ENCODE results near the gene PLEKHG3.
A peak's percentile ranks its signal among the peaks of the same experiment; 100 is the strongest.

Gene PLEKHG3

GRCh38 chr14:64695071-64695470 lies 9.2 kb upstream of the PLEKHG3 start:
- Mint-ChIP-seq H3K27ac (no peak overlapping the region), H3K27me3 (peaks cover 20% of the 10 kb centered on the region), H3K36me3 (ENCODE audit: low read depth) (no peaks in the 10 kb centered on the region), H3K4me3 (no peak overlapping the region), H3K4me1 (ENCODE audit: low read depth) (peaks cover 4% of the 10 kb centered on the region), H3K9me3 (no peaks in the 10 kb centered on the region)

- H3K4me3 Mint-ChIP-seq: no peak overlapping the region
- peaks cover 2% of the 10 kb centered on the region for H3K4me1 Mint-ChIP-seq (ENCODE audit: low read depth)
- peaks cover 31% of the 10 kb centered on the region for H3K27me3 Mint-ChIP-seq
- no peaks in the 10 kb centered on the region for H3K9me3 Mint-ChIP-seq
- no peak overlapping the region for H3K27ac Mint-ChIP-seq
- H3K36me3 Mint-ChIP-seq (ENCODE audit: low read depth): no peaks in the 10 kb centered on the region
Measured at GRCh38 chr14:64696355-64696857, 7.8 kb upstream of the PLEKHG3 start.

- H3K27me3 Mint-ChIP-seq: peaks cover 55% of the 10 kb centered on the region
- H3K27ac Mint-ChIP-seq: no peak overlapping the region
- peaks cover 10% of the 10 kb centered on the region for H3K4me1 Mint-ChIP-seq (ENCODE audit: low read depth)
- H3K4me3 Mint-ChIP-seq: no peak overlapping the region
- no peaks in the 10 kb centered on the region for H3K9me3 Mint-ChIP-seq
- H3K36me3 Mint-ChIP-seq (ENCODE audit: low read depth): no peaks in the 10 kb centered on the region
Measured at GRCh38 chr14:64698903-64699302, 5.3 kb upstream of the PLEKHG3 start.

GRCh38 chr14:64700290-64700689 lies 3.9 kb upstream of the PLEKHG3 start:
- Mint-ChIP-seq H3K27me3 (peaks cover 58% of the 10 kb centered on the region), H3K4me1 (ENCODE audit: low read depth) (peaks cover 11% of the 10 kb centered on the region), H3K36me3 (ENCODE audit: low read depth) (no peaks in the 10 kb centered on the region), H3K4me3 (no peak overlapping the region), H3K27ac (no peak overlapping the region), H3K9me3 (no peaks in the 10 kb centered on the region)

GRCh38 chr14:64700894-64701293 lies 3.3 kb upstream of the PLEKHG3 start:
- no peaks in the 10 kb centered on the region for H3K9me3 Mint-ChIP-seq
- H3K4me1 Mint-ChIP-seq (ENCODE audit: low read depth): peaks cover 17% of the 10 kb centered on the region
- H3K27ac Mint-ChIP-seq: no peak overlapping the region
- no peaks in the 10 kb centered on the region for H3K36me3 Mint-ChIP-seq (ENCODE audit: low read depth)
- H3K4me3 Mint-ChIP-seq: no peak overlapping the region
- peaks cover 60% of the 10 kb centered on the region for H3K27me3 Mint-ChIP-seq

GRCh38 chr14:64701660-64702059 lies 2.6 kb upstream of the PLEKHG3 start:
- Mint-ChIP-seq H3K4me3 (no peak overlapping the region), H3K27me3 (peaks cover 57% of the 10 kb centered on the region), H3K4me1 (ENCODE audit: low read depth) (peaks cover 21% of the 10 kb centered on the region), H3K9me3 (no peaks in the 10 kb centered on the region), H3K36me3 (ENCODE audit: low read depth) (no peaks in the 10 kb centered on the region), H3K27ac (no peak overlapping the region)

GRCh38 chr14:64702493-64703394 lies 1.5 kb upstream of the PLEKHG3 start:
- Mint-ChIP-seq H3K27me3 (peaks cover 59% of the 10 kb centered on the region), H3K36me3 (ENCODE audit: low read depth) (no peaks in the 10 kb centered on the region), H3K4me1 (ENCODE audit: low read depth) (peaks cover 28% of the 10 kb centered on the region), H3K4me3 (peak overlapping the region; percentile 51), H3K9me3 (no peaks in the 10 kb centered on the region), H3K27ac (no peak overlapping the region)

GRCh38 chr14:64703395-64704142 lies 655 bp upstream of the PLEKHG3 start:
- Mint-ChIP-seq H3K27ac (no peak overlapping the region), H3K9me3 (no peaks in the 10 kb centered on the region), H3K4me3 (peak overlapping the region; percentile 51), H3K36me3 (ENCODE audit: low read depth) (no peaks in the 10 kb centered on the region), H3K4me1 (ENCODE audit: low read depth) (peaks cover 35% of the 10 kb centered on the region), H3K27me3 (peaks cover 58% of the 10 kb centered on the region)

- peak overlapping the region; percentile 70 for H3K4me3 Mint-ChIP-seq
- H3K9me3 Mint-ChIP-seq: no peaks in the 10 kb centered on the region
- peaks cover 59% of the 10 kb centered on the region for H3K27me3 Mint-ChIP-seq
- no peak overlapping the region for H3K27ac Mint-ChIP-seq
- no peaks in the 10 kb centered on the region for H3K36me3 Mint-ChIP-seq (ENCODE audit: low read depth)
- peaks cover 45% of the 10 kb centered on the region for H3K4me1 Mint-ChIP-seq (ENCODE audit: low read depth)
Measured at GRCh38 chr14:64704743-64705380, 638 bp downstream of the PLEKHG3 start.

GRCh38 chr14:64705381-64706118 lies 1.3 kb downstream of the PLEKHG3 start:
- peaks cover 45% of the 10 kb centered on the region for H3K4me1 Mint-ChIP-seq (ENCODE audit: low read depth)
- H3K36me3 Mint-ChIP-seq (ENCODE audit: low read depth): no peaks in the 10 kb centered on the region
- H3K27ac Mint-ChIP-seq: no peak overlapping the region
- H3K9me3 Mint-ChIP-seq: no peaks in the 10 kb centered on the region
- H3K4me3 Mint-ChIP-seq: peak overlapping the region; percentile 70
- peaks cover 54% of the 10 kb centered on the region for H3K27me3 Mint-ChIP-seq

GRCh38 chr14:64706119-64706592 lies 1.9 kb downstream of the PLEKHG3 start:
- H3K27me3 Mint-ChIP-seq: peaks cover 49% of the 10 kb centered on the region
- peak overlapping the region; percentile 70 for H3K4me3 Mint-ChIP-seq
- H3K4me1 Mint-ChIP-seq (ENCODE audit: low read depth): peaks cover 45% of the 10 kb centered on the region
- H3K36me3 Mint-ChIP-seq (ENCODE audit: low read depth): no peaks in the 10 kb centered on the region
- no peak overlapping the region for H3K27ac Mint-ChIP-seq
- no peaks in the 10 kb centered on the region for H3K9me3 Mint-ChIP-seq

- no peaks in the 10 kb centered on the region for H3K36me3 Mint-ChIP-seq (ENCODE audit: low read depth)
- no peak overlapping the region for H3K27ac Mint-ChIP-seq
- H3K4me1 Mint-ChIP-seq (ENCODE audit: low read depth): peaks cover 45% of the 10 kb centered on the region
- peaks cover 44% of the 10 kb centered on the region for H3K27me3 Mint-ChIP-seq
- no peak overlapping the region for H3K4me3 Mint-ChIP-seq
- H3K9me3 Mint-ChIP-seq: no peaks in the 10 kb centered on the region
Measured at GRCh38 chr14:64706593-64707193, 2.5 kb downstream of the PLEKHG3 start.

- Mint-ChIP-seq H3K36me3 (ENCODE audit: low read depth) (no peaks in the 10 kb centered on the region), H3K4me3 (no peak overlapping the region), H3K27ac (no peak overlapping the region), H3K9me3 (no peaks in the 10 kb centered on the region), H3K27me3 (peaks cover 36% of the 10 kb centered on the region), H3K4me1 (ENCODE audit: low read depth) (peaks cover 45% of the 10 kb centered on the region)
Measured at GRCh38 chr14:64707661-64708060, 3.4 kb downstream of the PLEKHG3 start.

Data from stimulated activated naive CD8-positive, alpha-beta T cell treated with anti-CD3 and anti-CD28 coated beads, Interleukin-15, Interleukin-2, amounts not matched to agents 100 ng/mL and 50 ng/mL, for 24 hours (primary cell).